Keratinocyte (primary cell): ENCODE results near the gene TTC23L. TPM values are rescaled to one million over a fixed set of nuclear protein-coding genes. Genes with fewer than 3 reads are reported as not detected.

Source experiments
- DNase-seq: peaks from one replicate; pipeline ENCODE4 v3.0.0-alpha.2; 2011; ENCODE audit warnings: low read depth, missing footprints, low spot score
- FAIRE-seq: peaks from 2 replicates; lab custom pipeline; 2011; peaks lifted over from hg19 to GRCh38; lab: Jason Lieb, UNC
- H2AFZ ChIP-seq: 2 replicates; pipeline ENCODE4 v1.6.0; 2012; ENCODE audit warnings: low read length, control low read depth, inconsistent platforms; ENCODE audit not compliant: control insufficient read depth
- H3K27ac ChIP-seq: 2 replicates; pipeline ENCODE4 v1.5.1; 2011; ENCODE audit warnings: low read length; ENCODE audit not compliant: control insufficient read depth, insufficient read depth
- H3K27me3 ChIP-seq: 3 replicates; pipeline ENCODE4 v1.6.0; 2011; ENCODE audit warnings: low read length; ENCODE audit not compliant: control insufficient read depth, insufficient read depth; ENCODE audit errors: extremely low read depth
- H3K36me3 ChIP-seq, 2 experiments: 2 replicates in 1 of 2; 3 replicates in 1 of 2; pipeline ENCODE4 v1.5.1; 2011; ENCODE audit warnings: low read length in 2 of 2, mild to moderate bottlenecking in 1 of 2; ENCODE audit not compliant: control insufficient read depth in 2 of 2, insufficient read depth in 2 of 2; ENCODE audit errors: extremely low read depth in 1 of 2
- H3K4me1 ChIP-seq: 3 replicates; pipeline ENCODE4 v1.5.1; 2011; ENCODE audit warnings: low read length; ENCODE audit not compliant: control insufficient read depth, insufficient read depth; ENCODE audit errors: extremely low read depth
- H3K4me2 ChIP-seq: 3 replicates; pipeline ENCODE4 v1.6.0; 2011; ENCODE audit warnings: low read depth, low read length; ENCODE audit not compliant: control insufficient read depth, insufficient read depth; ENCODE audit errors: extremely low read depth
- H3K4me3 ChIP-seq, 3 experiments: fragments of 200-600 bp in 1 of 3; sonication (generic) in 1 of 3; 2 replicates in 2 of 3; 3 replicates in 1 of 3; pipeline ENCODE4 v1.5.1; 2011 to 2016; ENCODE audit warnings: low read length in 3 of 3, mild to moderate bottlenecking in 3 of 3, control low read depth in 2 of 3, inconsistent platforms in 1 of 3, low read depth in 1 of 3, mixed read lengths in 1 of 3, mixed run types in 1 of 3, moderate library complexity in 1 of 3; ENCODE audit not compliant: control insufficient read depth in 2 of 3, insufficient read depth in 2 of 3; ENCODE audit errors: extremely low read depth in 1 of 3
- H3K79me2 ChIP-seq: 2 replicates; pipeline ENCODE4 v1.6.0; 2012; ENCODE audit warnings: low read length; ENCODE audit not compliant: control insufficient read depth, insufficient read depth
- H3K9ac ChIP-seq: 3 replicates; pipeline ENCODE4 v1.6.0; 2011; ENCODE audit warnings: low read length; ENCODE audit not compliant: control insufficient read depth, insufficient read depth; ENCODE audit errors: extremely low read depth
- H3K9me1 ChIP-seq: 3 replicates; pipeline ENCODE4 v1.6.0; 2011; ENCODE audit warnings: low read length; ENCODE audit not compliant: control insufficient read depth, insufficient read depth; ENCODE audit errors: extremely low read depth
- H3K9me3 ChIP-seq: 2 replicates; pipeline ENCODE4 v1.5.1; 2012; ENCODE audit warnings: low read depth, low read length; ENCODE audit not compliant: control insufficient read depth
- H4K20me1 ChIP-seq: 3 replicates; pipeline ENCODE4 v1.6.0; 2011; ENCODE audit warnings: low read length; ENCODE audit not compliant: control insufficient read depth, insufficient read depth; ENCODE audit errors: extremely low read depth
- EZH2 ChIP-seq: IDR thresholded peaks from one replicate; pipeline ENCODE4 v1.6.1; 2012; ENCODE audit warnings: inconsistent platforms, mild to moderate bottlenecking, low read length, moderate library complexity
- dilution Hi-C: fragments of 300-500 bp; cut with MboI; formaldehyde crosslinking; loops from one replicate; pipeline ENCODE4 v1.7.0; 2020; ENCODE audit warnings: low sequenced_read_pairs; ENCODE audit not compliant: extremely low pct_ligation_motif_present
- polyA plus RNA-seq, 5 experiments: library from polyadenylated mRNA; depleted of rRNA in 3 of 5; stranded (reverse) in 3 of 5; stranded (forward) in 1 of 5; unstranded in 1 of 5; fragments of >200 nt; gene quantifications; 1 replicate in 1 of 5; 2 replicates in 3 of 5; 3 replicates in 1 of 5; pipeline versions ENCODE4 v1.2.1 to v1.2.3, GENCODE V29; 2011 to 2012; ENCODE audit warnings: missing spikeins in 2 of 5, low read depth in 1 of 5, low replicate concordance in 1 of 5
- TF ChIP-seq, protein P1 (sequence below), 3 experiments: IDR thresholded peaks in 1 of 3; conservative IDR thresholded peaks in 1 of 3; optimal IDR thresholded peaks in 1 of 3; 2 replicates in 2 of 3; 3 replicates in 1 of 3; pipeline versions ENCODE3 to v1.5.1; 2011; ENCODE audit warnings: low read length in 3 of 3, mild to moderate bottlenecking in 3 of 3, moderate library complexity in 2 of 3, control low read depth in 1 of 3, inconsistent platforms in 1 of 3; ENCODE audit not compliant: insufficient read depth in 2 of 3; ENCODE audit errors: extremely low read depth in 1 of 3

TTC23L gene
- polyA plus RNA-seq, 1 donor (not counting 4 experiments of a cell fraction or from before 2014, with no cell fraction given): 0.12 TPM

DNA sequence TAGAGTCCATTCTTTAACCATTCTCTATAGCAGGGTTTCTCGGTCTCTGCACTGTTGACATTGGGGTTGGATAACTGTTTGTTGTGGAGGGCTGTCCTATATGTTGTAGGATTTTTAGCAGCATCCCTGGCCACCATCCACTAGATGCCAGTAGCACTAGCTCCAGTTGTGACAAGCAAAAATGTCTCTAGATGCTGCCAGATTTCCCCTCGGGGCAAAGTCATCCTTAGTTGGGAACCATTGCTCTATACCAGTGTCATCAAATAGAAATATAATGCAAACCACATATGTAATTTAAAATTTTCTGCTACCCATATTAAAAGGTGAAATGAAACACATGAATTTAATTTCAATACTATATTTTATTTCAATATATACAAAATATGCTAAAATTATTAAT lies 2.9 kb downstream of the TTC23L start:
- dilution Hi-C loops: no loop called here

DNA sequence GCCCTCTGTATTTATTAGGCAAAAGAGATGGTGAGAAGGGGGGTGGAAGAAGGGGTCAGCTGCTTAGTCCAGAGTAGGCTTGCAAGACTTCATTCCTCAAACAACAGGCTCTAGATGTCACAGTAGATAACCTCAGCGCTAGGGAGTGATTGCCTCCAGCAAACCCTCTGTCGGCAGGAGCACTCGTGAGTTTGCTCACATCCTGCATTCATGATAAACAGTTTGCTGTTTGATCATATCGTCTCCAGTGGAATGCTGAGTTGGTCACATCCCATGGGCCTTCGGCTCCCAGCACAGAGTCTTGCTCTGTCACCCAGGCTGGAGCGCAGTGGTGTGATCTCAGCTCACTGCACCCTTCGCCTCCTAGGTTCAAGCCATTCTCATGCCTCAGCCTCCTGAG lies 3.6 kb downstream of the TTC23L start:
- Histone ChIP-seq H3K27me3 (no peaks in the 10 kb centered on the region), H2AFZ (no peak overlapping the region), H3K4me2 (no peak overlapping the region), H3K27ac (no peak overlapping the region), H4K20me1 (no peaks in the 10 kb centered on the region), H3K4me1 (peaks cover 9% of the 10 kb centered on the region), H3K9ac (no peak overlapping the region), H3K9me3 (no peaks in the 10 kb centered on the region), H3K9me1 (no peaks in the 10 kb centered on the region), H3K36me3 (no peaks in the 10 kb centered on the region), H3K4me3 (no peak overlapping the region), H3K79me2 (no peaks in the 10 kb centered on the region)
- dilution Hi-C loops: no loop called here
- TF ChIP-seq, protein P1, sequence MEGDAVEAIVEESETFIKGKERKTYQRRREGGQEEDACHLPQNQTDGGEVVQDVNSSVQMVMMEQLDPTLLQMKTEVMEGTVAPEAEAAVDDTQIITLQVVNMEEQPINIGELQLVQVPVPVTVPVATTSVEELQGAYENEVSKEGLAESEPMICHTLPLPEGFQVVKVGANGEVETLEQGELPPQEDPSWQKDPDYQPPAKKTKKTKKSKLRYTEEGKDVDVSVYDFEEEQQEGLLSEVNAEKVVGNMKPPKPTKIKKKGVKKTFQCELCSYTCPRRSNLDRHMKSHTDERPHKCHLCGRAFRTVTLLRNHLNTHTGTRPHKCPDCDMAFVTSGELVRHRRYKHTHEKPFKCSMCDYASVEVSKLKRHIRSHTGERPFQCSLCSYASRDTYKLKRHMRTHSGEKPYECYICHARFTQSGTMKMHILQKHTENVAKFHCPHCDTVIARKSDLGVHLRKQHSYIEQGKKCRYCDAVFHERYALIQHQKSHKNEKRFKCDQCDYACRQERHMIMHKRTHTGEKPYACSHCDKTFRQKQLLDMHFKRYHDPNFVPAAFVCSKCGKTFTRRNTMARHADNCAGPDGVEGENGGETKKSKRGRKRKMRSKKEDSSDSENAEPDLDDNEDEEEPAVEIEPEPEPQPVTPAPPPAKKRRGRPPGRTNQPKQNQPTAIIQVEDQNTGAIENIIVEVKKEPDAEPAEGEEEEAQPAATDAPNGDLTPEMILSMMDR (optimal IDR thresholded peaks at IDR 0.05 in 1 of 3, IDR thresholded peaks at IDR 0.05 in 1 of 3, conservative IDR thresholded peaks at IDR 0.05 in 1 of 3; ENCODE audit: extremely low read depth in 1 of 3, insufficient read depth in 2 of 3, low read length in 3 of 3): no peak
- no peak for TF ChIP-seq EZH2
- no peak for DNase-seq
- no peak for FAIRE-seq

More for the DNA sequence above, 2.9 kb downstream of the TTC23L start:
- Histone ChIP-seq H3K4me2 (no peak overlapping the region), H3K9me3 (no peaks in the 10 kb centered on the region), H3K4me3 (no peak overlapping the region), H2AFZ (no peak overlapping the region), H3K79me2 (no peaks in the 10 kb centered on the region), H3K27ac (no peak overlapping the region), H3K27me3 (no peaks in the 10 kb centered on the region), H3K4me1 (peaks cover 9% of the 10 kb centered on the region), H3K9me1 (no peaks in the 10 kb centered on the region), H3K36me3 (no peaks in the 10 kb centered on the region), H4K20me1 (no peaks in the 10 kb centered on the region), H3K9ac (no peak overlapping the region)
- DNase-seq (no peak), FAIRE-seq (no peak)
- TF ChIP-seq, protein P1 (optimal IDR thresholded peaks at IDR 0.05 in 1 of 3, IDR thresholded peaks at IDR 0.05 in 1 of 3, conservative IDR thresholded peaks at IDR 0.05 in 1 of 3; ENCODE audit: extremely low read depth in 1 of 3, insufficient read depth in 2 of 3, low read length in 3 of 3): no peak
- TF ChIP-seq EZH2: no peak
